OCI-LY3 (cell line): ENCODE measurements around the gene MKLN1.

Experiments
- CTCF ChIP-seq: fragments of 200-600, 300-600 bp; sonication (generic); IDR thresholded peaks from 2 replicates; pipeline ENCODE4 v1.5.1; 2014; ENCODE audit warnings: antibody characterized with exemption, low read length, low read depth
- EZH2phosphoT487 ChIP-seq: fragments of 200-600 bp; shearing (Covaris generic); IDR thresholded peaks from 2 replicates; pipeline ENCODE4 v1.6.1; 2018; ENCODE audit warnings: antibody characterized with exemption, mixed run types, low read depth

- TF ChIP-seq CTCF (no peak), EZH2phosphoT487 (no peak)
These were observed 183.4 kb downstream of the MKLN1 start for GRCh38 chr7:131511071-131511470.
